Activated CD4-positive, alpha-beta memory T cell treated with anti-CD3 and anti-CD28 coated beads for 36 hours (primary cell): ENCODE measurements around the gene FLOT1. TPM values are rescaled to one million over a fixed set of nuclear protein-coding genes. Genes with fewer than 3 reads are reported as not detected.

Experiments
- CTCF ChIA-PET: fragments of 350-600 bp; sonication (Branson Sonifier 250); formaldehyde crosslinking; loops from one replicate; lab custom pipeline; 2021; ENCODE audit warnings: antibody characterized with exemption, inconsistent platforms; lab: Charles Lee
- POLR2A ChIA-PET: fragments of 350-600 bp; sonication (Branson Sonifier 250); formaldehyde crosslinking; loops from one replicate; lab custom pipeline; 2021; ENCODE audit warnings: antibody characterized with exemption; lab: Charles Lee
- DNase-seq: peaks from one replicate; pipeline ENCODE4 v3.0.0-alpha.2; 2020
- H3K27ac Mint-ChIP-seq: one replicate; pipeline ENCODE4 v1.8.0; 2021; ENCODE audit warnings: mixed read lengths
- H3K27me3 Mint-ChIP-seq: one replicate; pipeline ENCODE4 v1.8.0; 2021; ENCODE audit warnings: mixed read lengths
- H3K36me3 Mint-ChIP-seq: one replicate; pipeline ENCODE4 v1.8.0; 2021; ENCODE audit warnings: mixed read lengths
- H3K4me1 Mint-ChIP-seq: one replicate; pipeline ENCODE4 v1.8.0; 2021; ENCODE audit warnings: low read depth, mixed read lengths
- H3K4me3 Mint-ChIP-seq: one replicate; pipeline ENCODE4 v1.8.0; 2021; ENCODE audit warnings: mild to moderate bottlenecking, mixed read lengths
- H3K9me3 Mint-ChIP-seq: one replicate; pipeline ENCODE4 v1.8.0; 2021; ENCODE audit warnings: mixed read lengths
- intact Hi-C: fragments of 100-400 bp; cut with micrococcal nuclease; formaldehyde crosslinking; loops from one replicate; pipeline ENCODE4 v1.15.1; 2023
- total RNA-seq, 2 experiments: library from RNA; stranded (reverse); gene quantifications; one replicate each; pipeline ENCODE4 v1.2.3, GENCODE V29; 2021

FLOT1 gene
- total RNA-seq, 2 experiments from 2014 or later, result 226 to 231 TPM

DNA sequence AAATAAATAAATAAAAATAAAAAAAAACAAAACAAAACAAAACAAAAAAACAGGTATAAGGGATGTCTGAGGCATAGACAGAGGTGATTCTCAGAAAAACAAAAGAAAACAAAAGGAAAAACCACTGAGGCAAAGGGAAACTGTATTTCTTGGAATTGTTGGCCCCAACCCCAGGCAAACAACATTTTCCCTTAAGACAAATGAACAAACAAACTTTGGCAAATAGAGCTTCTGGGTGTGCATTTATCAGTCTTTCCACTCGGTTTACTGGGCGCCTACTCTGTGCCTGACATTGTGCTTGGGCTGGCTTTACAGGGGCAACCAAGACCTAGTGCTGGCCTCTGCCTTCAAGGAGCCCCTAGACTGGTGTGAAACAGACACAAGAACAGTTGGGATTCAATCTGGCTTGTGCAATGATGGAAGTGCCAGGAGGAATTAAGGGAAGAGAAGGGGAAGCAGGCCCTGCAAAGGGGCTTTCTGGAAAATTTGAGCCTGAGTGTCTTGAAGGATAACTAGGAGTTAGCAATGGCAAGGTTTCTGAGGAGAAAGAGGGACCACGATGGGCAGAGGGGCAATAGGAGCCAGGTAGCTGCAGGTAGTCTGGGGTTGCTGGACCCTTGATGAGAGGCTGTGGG, 35.6 kb upstream of the FLOT1 start:
- peaks cover 17% of the 10 kb centered on the region for H3K4me1 Mint-ChIP-seq

DNA sequence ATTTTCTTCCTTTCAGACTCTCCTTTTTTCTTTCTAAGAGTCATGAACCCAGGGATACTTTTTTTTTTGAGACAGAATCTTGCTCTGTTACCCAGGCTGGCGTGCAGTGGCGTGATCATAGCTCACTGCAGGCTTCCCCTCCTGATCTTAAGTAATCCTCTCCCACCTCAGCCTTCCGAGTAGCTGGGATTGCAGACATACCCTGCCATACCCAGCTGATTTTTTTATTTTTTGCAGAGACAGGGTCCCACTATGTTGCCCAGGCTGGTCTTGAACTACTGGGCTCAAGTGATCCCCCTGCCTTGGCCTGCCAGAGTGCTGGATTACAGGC, 34.6 kb upstream of the FLOT1 start:
- POLR2A ChIA-PET, result interaction anchor here (0.9 to 1.3 kb wide), 2 partner anchors 8 to 18 kb away, joined by 3 to 4 read pairs; no protein-coding TSS in a partner anchor
- Mint-ChIP-seq H3K36me3 (no peaks in the 10 kb centered on the region), H3K27ac (no peak overlapping the region), H3K9me3 (no peaks in the 10 kb centered on the region), H3K27me3 (no peaks in the 10 kb centered on the region), H3K4me1 (peaks cover 22% of the 10 kb centered on the region), H3K4me3 (no peak overlapping the region)
- DNase-seq, result no peak
- intact Hi-C loops, result no loop called here
- CTCF ChIA-PET, result interaction anchor here (1.0 to 1.2 kb wide), 3 partner anchors 11 to 138 kb away, joined by 3 read pairs; no protein-coding TSS in a partner anchor

More for the DNA sequence above, 35.6 kb upstream of the FLOT1 start:
- H3K27me3 Mint-ChIP-seq, result no peaks in the 10 kb centered on the region
- no peaks in the 10 kb centered on the region for H3K36me3 Mint-ChIP-seq
- ChIA-PET CTCF (no interaction called here), POLR2A (interaction anchor here (1.3 kb wide), 1 partner anchor 9 kb away, joined by 3 read pairs; no protein-coding TSS in a partner anchor)
- H3K27ac Mint-ChIP-seq, result no peak overlapping the region
- intact Hi-C loops, result no loop called here
- H3K4me3 Mint-ChIP-seq, result no peak overlapping the region
- no peaks in the 10 kb centered on the region for H3K9me3 Mint-ChIP-seq
- DNase-seq, result no peak

DNA sequence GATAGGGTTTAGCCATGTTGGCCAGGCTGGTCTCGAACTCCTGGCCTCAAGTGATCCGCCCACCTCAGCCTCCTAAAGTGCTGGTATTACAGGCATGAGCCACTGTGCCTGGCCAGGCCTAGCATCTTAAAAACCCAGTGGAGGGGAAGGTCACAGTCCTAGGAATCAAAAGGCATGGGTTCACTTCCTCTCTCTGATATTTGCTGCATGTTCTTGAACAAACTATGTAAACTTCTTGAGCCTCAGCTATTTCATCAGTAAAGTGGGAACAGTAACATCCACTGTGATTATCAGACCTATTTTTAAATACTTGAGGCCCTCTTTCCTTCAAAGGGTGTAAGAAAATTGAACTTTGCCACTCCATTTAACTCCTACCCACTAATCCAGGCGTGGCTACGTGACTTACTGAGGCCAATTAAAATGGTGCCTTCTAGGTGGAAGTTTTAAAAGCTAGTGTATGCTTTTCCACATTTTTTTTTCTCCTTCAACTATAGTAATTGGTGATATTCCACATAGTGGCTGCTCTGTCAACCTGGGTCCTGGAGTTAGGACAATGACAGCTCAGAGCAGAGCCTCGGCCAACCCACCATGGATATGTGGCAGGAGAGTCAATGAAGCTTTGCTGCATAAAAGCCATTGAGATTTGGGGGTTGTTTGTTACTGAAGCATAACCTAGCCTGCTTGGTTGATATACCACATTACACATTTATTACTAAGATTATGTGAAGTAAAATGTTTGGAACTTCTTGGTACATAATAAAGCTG, 34.1 kb upstream of the FLOT1 start:
- Mint-ChIP-seq H3K4me1 (peaks cover 20% of the 10 kb centered on the region), H3K9me3 (no peaks in the 10 kb centered on the region), H3K27ac (no peak overlapping the region), H3K27me3 (no peaks in the 10 kb centered on the region), H3K36me3 (peaks cover 1% of the 10 kb centered on the region), H3K4me3 (no peak overlapping the region)
- ChIA-PET CTCF (interaction anchor here (1.0 to 1.2 kb wide), 4 partner anchors 11 to 138 kb away, joined by 3 read pairs; no protein-coding TSS in a partner anchor), POLR2A (interaction anchor here (0.9 to 1.3 kb wide), 2 partner anchors 7 to 17 kb away, joined by 3 to 4 read pairs; no protein-coding TSS in a partner anchor)
- DNase-seq, result no peak
- intact Hi-C loops, result no loop called here

DNA sequence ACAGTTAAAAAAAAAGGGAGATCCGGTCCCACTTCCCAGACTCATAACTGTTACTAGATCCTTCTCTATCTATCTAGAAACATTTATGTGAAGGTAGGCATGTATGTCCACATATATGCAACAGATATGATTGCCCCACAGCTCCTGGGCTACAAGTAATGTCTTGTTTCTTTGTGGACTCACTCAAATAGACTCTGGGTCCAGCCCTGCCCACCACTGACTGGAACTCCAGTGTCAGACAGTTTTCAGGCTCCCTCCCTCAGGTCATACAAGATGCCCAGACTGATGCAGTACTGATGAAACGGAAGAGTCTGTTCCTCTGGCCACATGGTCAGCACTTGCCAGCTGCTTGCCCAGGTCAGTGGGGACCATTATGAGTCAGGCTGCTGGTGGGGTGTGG, 32.6 kb upstream of the FLOT1 start:
- ChIA-PET CTCF (no interaction called here), POLR2A (no interaction called here)
- Mint-ChIP-seq H3K4me1 (peaks cover 30% of the 10 kb centered on the region), H3K4me3 (no peak overlapping the region), H3K36me3 (peaks cover 1% of the 10 kb centered on the region), H3K9me3 (peaks cover 3% of the 10 kb centered on the region), H3K27me3 (no peaks in the 10 kb centered on the region), H3K27ac (no peak overlapping the region)
- no peak for DNase-seq
- intact Hi-C loops, result no loop called here

DNA sequence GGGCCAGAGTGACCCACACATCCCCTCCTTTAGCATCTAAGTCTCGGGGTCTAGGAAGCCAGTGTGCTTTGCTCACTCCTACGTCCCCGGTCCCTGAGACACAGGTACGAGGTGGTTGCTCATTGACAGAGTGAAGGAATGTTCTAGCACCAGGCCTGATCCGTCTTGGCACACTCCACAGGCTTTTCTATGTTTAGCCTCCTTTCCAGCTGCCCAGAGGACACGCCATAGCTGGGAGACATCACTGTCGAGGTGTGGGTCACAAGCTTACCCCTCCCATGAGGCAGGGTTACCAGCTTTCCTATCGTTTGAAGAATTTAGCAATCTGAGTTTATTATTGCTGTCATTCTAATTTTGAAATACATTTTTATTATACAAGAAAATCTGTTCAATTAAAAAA, 32.2 kb upstream of the FLOT1 start:
- intact Hi-C loops, result no loop called here
- H3K4me1 Mint-ChIP-seq, result peaks cover 34% of the 10 kb centered on the region
- H3K4me3 Mint-ChIP-seq, result no peak overlapping the region
- CTCF ChIA-PET, result no interaction called here
- no peaks in the 10 kb centered on the region for H3K27me3 Mint-ChIP-seq
- no peak overlapping the region for H3K27ac Mint-ChIP-seq
- POLR2A ChIA-PET, result no interaction called here
- H3K36me3 Mint-ChIP-seq, result peaks cover 1% of the 10 kb centered on the region
- H3K9me3 Mint-ChIP-seq, result peaks cover 3% of the 10 kb centered on the region
- no peak for DNase-seq

DNA sequence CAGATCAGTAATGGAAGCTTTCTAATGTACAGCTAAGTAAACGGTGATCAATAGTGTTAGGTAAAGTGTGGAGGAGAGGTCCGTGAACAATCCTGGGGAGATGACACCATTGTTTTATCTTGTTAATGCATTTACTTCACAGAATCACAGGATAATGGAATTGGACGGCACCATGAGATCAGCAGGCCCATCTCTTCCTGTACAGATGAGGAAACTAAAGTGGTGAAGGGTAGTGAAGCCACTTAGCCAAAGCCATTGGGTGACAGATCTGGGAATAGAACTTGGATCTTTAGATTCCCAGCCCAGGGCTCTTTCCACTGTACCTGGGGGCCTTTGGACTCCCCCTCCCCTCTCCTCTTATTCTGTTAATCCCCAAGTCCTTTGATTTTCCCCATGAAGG, 28.1 kb upstream of the FLOT1 start:
- peaks cover 3% of the 10 kb centered on the region for H3K9me3 Mint-ChIP-seq
- DNase-seq, result no peak
- ChIA-PET POLR2A (interaction anchor here (1.0 to 4.2 kb wide), 7 partner anchors 10 to 88 kb away, joined by 3 to 47 read pairs (median 32); partner anchors contain the start of genes FLOT1 and IER3), CTCF (interaction anchor here (1.6 to 3.2 kb wide), 2 partner anchors 41 to 50 kb away, joined by 15 to 18 read pairs; no protein-coding TSS in a partner anchor)
- H3K27ac Mint-ChIP-seq, result peak overlapping the region; percentile 93
- no peaks in the 10 kb centered on the region for H3K27me3 Mint-ChIP-seq
- no peak overlapping the region for H3K4me3 Mint-ChIP-seq
- intact Hi-C loops, result no loop called here
- H3K36me3 Mint-ChIP-seq, result peaks cover 1% of the 10 kb centered on the region
- peaks cover 61% of the 10 kb centered on the region for H3K4me1 Mint-ChIP-seq

DNA sequence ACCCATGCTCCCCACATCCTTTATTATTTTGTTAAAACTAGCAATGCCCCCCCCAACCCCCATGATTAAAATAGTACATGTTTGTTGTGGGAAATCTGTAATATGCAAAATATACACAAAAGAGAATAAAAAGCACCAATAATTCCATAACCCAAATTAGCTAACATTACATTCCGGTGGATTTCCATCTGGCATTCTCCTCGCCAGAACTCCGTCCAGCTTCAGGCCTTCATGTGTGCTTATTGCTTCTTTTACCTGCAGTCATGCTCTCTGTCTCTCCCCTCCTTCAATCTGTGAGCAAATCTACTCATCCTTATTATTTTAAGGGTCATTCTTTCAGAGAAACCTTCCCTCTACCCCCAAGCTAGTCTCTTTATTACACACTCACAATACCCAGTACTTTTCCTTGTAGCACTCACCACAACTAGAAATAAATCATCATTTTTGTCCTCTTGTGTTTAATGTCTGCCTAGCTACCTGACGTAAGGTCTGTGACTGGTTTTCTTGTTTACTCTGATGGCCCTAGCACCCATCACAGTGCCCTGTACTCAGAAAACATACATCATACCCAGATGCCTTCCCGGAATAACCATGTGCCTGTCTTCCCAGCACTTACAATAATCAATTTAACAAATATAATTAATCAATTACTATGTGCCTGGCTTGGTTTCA, 27.5 kb upstream of the FLOT1 start:
- ChIA-PET CTCF (interaction anchor here (0.5 to 3.2 kb wide), 7 partner anchors 35 to 669 kb away, joined by 3 to 18 read pairs (median 4); no protein-coding TSS in a partner anchor), POLR2A (interaction anchor here (0.6 to 4.2 kb wide), 12 partner anchors 9 to 152 kb away, joined by 3 to 47 read pairs (median 6); partner anchors contain the start of genes FLOT1 and IER3)
- intact Hi-C loops, result loop anchor here (1.0 kb wide), 5 partner anchors 18 to 49 kb away; no protein-coding TSS in a partner anchor
- peak overlapping the region; percentile 93 for H3K27ac Mint-ChIP-seq
- H3K9me3 Mint-ChIP-seq, result peaks cover 3% of the 10 kb centered on the region
- no peak for DNase-seq
- peak overlapping the region; percentile 52 for H3K4me3 Mint-ChIP-seq
- H3K27me3 Mint-ChIP-seq, result no peaks in the 10 kb centered on the region
- peaks cover 64% of the 10 kb centered on the region for H3K4me1 Mint-ChIP-seq
- peaks cover 1% of the 10 kb centered on the region for H3K36me3 Mint-ChIP-seq

DNA sequence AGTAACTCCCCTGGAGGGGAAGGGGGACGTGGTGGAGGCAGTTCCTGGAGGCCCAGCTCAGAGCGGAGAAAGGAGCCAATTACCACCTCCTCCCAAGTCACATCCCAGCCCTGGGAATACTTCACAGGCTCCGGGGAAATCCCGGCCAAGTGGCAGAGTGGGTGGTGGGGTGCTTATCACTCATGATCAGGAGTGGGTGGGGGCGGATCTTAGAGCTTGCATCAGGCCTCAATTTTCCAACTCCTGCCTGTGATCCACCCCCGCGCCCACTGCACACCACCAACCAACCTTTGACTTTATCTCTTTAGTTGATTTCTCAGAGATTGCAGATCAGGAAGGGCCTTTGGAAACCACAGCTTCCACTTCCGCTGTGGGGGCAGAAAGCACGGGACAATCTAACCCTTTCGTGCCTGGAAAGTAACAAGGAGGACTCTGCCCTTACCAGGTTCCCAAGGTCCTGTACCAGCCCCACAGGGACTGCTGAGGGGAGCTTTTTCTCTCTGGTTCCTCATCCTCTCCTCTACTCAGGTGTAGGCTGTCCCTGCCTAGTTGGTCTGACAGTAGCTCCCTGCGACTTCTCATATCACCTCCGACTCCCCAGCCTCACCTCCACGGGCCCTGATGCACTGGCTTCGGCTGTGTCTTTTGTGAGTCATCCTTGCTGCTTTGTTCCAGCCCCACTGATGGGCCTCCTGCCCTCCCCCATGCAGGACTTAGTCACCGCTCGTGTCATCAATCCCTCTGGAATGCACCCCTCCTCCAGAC, 26.8 kb upstream of the FLOT1 start:
- H3K36me3 Mint-ChIP-seq, result peaks cover 1% of the 10 kb centered on the region
- ChIA-PET POLR2A (interaction anchor here (0.6 to 4.2 kb wide), 20 partner anchors 8 to 1359 kb away, joined by 3 to 47 read pairs (median 5); partner anchors contain the start of genes ATF6B, FLOT1 and IER3), CTCF (interaction anchor here (0.6 to 3.2 kb wide), 12 partner anchors 13 to 670 kb away, joined by 3 to 18 read pairs (median 4); no protein-coding TSS in a partner anchor)
- H3K9me3 Mint-ChIP-seq, result peaks cover 3% of the 10 kb centered on the region
- H3K27ac Mint-ChIP-seq, result peak overlapping the region; percentile 93
- H3K27me3 Mint-ChIP-seq, result no peaks in the 10 kb centered on the region
- DNase-seq, result peak; percentile 89
- H3K4me3 Mint-ChIP-seq, result peak overlapping the region; percentile 52
- H3K4me1 Mint-ChIP-seq, result peaks cover 65% of the 10 kb centered on the region
- intact Hi-C loops, result loop anchor here (1.0 kb wide), 5 partner anchors 19 to 50 kb away; no protein-coding TSS in a partner anchor

DNA sequence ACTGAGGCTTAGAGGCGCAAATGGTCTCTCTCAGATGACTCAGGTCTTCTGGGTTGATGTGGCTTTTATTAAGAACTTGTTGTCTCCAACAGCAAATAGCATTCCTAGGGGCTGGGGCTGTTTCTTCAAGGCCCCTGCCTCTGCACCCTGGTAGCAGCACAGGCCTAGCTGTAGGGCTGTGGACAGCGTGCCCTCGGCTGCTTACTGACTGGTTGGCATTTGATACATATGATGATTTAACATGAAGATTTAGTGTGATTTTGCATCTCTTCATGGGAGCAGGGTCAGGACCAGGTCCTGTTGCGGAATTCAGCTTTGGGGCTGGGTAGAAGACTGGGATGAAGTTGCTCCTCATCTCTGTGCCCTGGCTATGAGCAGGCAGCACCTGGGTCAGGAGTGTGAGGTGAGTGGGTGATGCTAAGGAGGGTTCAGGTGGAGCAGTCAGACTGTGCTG, 26.2 kb upstream of the FLOT1 start:
- no peak for DNase-seq
- Mint-ChIP-seq H3K27me3 (no peaks in the 10 kb centered on the region), H3K4me3 (peak overlapping the region; percentile 52), H3K27ac (peak overlapping the region; percentile 93), H3K4me1 (peaks cover 71% of the 10 kb centered on the region), H3K36me3 (peaks cover 1% of the 10 kb centered on the region), H3K9me3 (peaks cover 3% of the 10 kb centered on the region)
- CTCF ChIA-PET, result interaction anchor here (0.8 to 3.2 kb wide), 9 partner anchors 12 to 111 kb away, joined by 3 to 18 read pairs (median 5); no protein-coding TSS in a partner anchor
- POLR2A ChIA-PET, result interaction anchor here (0.6 to 4.2 kb wide), 15 partner anchors 9 to 327 kb away, joined by 3 to 47 read pairs (median 5); partner anchors contain the start of genes FLOT1 and IER3
- intact Hi-C loops, result loop anchor here (1.0 kb wide), 5 partner anchors 20 to 51 kb away; no protein-coding TSS in a partner anchor

DNA sequence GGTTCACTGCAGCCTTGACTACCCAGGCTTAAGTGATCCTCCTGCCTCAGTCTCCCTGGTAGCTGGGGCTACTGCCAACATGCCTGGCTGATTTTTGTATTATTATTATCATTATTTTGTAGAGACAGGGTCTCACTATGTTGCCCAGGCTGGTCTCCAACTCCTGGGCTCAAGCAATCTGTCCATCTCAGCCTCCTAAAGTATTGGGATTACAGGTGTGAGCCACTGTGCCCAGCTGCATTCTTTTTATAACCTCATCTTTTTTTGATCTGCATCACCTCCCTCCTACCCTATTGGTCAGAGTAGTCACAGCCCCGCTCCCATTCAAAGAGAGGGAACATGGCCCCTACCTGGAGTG, 25.4 kb upstream of the FLOT1 start:
- intact Hi-C loops, result no loop called here
- no peaks in the 10 kb centered on the region for H3K27me3 Mint-ChIP-seq

More for the DNA sequence above, 25.4 kb upstream of the FLOT1 start:
- ChIA-PET CTCF (interaction anchor here (1.2 to 2.0 kb wide), 4 partner anchors 12 to 43 kb away, joined by 3 to 6 read pairs (median 4); no protein-coding TSS in a partner anchor), POLR2A (interaction anchor here (0.9 to 4.2 kb wide), 4 partner anchors 14 to 52 kb away, joined by 4 to 47 read pairs (median 6); partner anchors contain the start of genes FLOT1 and IER3)
- DNase-seq, result no peak
- H3K27ac Mint-ChIP-seq, result peak overlapping the region; percentile 93
- H3K36me3 Mint-ChIP-seq, result peaks cover 1% of the 10 kb centered on the region
- peaks cover 3% of the 10 kb centered on the region for H3K9me3 Mint-ChIP-seq
- peak overlapping the region; percentile 31 for H3K4me3 Mint-ChIP-seq
- H3K4me1 Mint-ChIP-seq, result peaks cover 75% of the 10 kb centered on the region
